GM18519 (cell line): ENCODE measurements around the gene SLC24A5.

Experiments used
- ATAC-seq: cut with Tn5 transposase; IDR thresholded peaks from one replicate; pipeline ENCODE4 v1.9.1; 2021; ENCODE audit warnings: mild to moderate bottlenecking, moderate library complexity; ENCODE audit not compliant: unreplicated experiment, low FRiP score

The SLC24A5 gene

GRCh38 chr15:48120745-48121144 is at the start of gene SLC24A5:
SLC24A5 (plus strand) TSS chr15:48120990; CDS start chr15:48121045, 55 bp downstream.
- no peak for ATAC-seq

- ATAC-seq: no peak
These were observed 47.8 kb upstream of the SLC24A5 start for GRCh38 chr15:48072941-48073340.

GRCh38 chr15:48073881-48074280 is 46.9 kb upstream of the SLC24A5 start:
- ATAC-seq: no peak

- no peak for ATAC-seq
These were observed 44.3 kb upstream of the SLC24A5 start for GRCh38 chr15:48076454-48076853.

- ATAC-seq: no peak
These were observed 43.1 kb upstream of the SLC24A5 start for GRCh38 chr15:48077616-48078184.

- peak; percentile 49 for ATAC-seq
These were observed 35.8 kb upstream of the SLC24A5 start for GRCh38 chr15:48084759-48085590.

GRCh38 chr15:48085591-48085930 is 35.2 kb upstream of the SLC24A5 start:
- no peak for ATAC-seq

GRCh38 chr15:48086133-48086532 is 34.7 kb upstream of the SLC24A5 start:
- no peak for ATAC-seq

- ATAC-seq: no peak
These were observed 34.2 kb upstream of the SLC24A5 start for GRCh38 chr15:48086576-48086975.

GRCh38 chr15:48087844-48088243 is 32.9 kb upstream of the SLC24A5 start:
- ATAC-seq: no peak

GRCh38 chr15:48089702-48090101 is 31.1 kb upstream of the SLC24A5 start:
- no peak for ATAC-seq

- no peak for ATAC-seq
These were observed 30.7 kb upstream of the SLC24A5 start for GRCh38 chr15:48090115-48090514.

- ATAC-seq: no peak
These were observed 30.1 kb upstream of the SLC24A5 start for GRCh38 chr15:48090666-48091065.

GRCh38 chr15:48091522-48091921 is 29.3 kb upstream of the SLC24A5 start:
- ATAC-seq: no peak

GRCh38 chr15:48096355-48096786 is 24.4 kb upstream of the SLC24A5 start:
- ATAC-seq: peak; percentile 82

- ATAC-seq: no peak
These were observed 24.0 kb upstream of the SLC24A5 start for GRCh38 chr15:48096813-48097212.

GRCh38 chr15:48097264-48097663 is 23.5 kb upstream of the SLC24A5 start:
- ATAC-seq: no peak

GRCh38 chr15:48101376-48101961 is 19.3 kb upstream of the SLC24A5 start:
- no peak for ATAC-seq

- no peak for ATAC-seq
These were observed 18.6 kb upstream of the SLC24A5 start for GRCh38 chr15:48102167-48102566.

GRCh38 chr15:48103647-48104046 is 17.1 kb upstream of the SLC24A5 start:
- ATAC-seq: no peak

GRCh38 chr15:48105936-48106335 is 14.9 kb upstream of the SLC24A5 start:
- ATAC-seq: no peak

- no peak for ATAC-seq
These were observed 11.6 kb upstream of the SLC24A5 start for GRCh38 chr15:48109212-48109611.
